ENCODE results near the gene EID1. TPM values are rescaled to one million over a fixed set of nuclear protein-coding genes. Genes with fewer than 3 reads are reported as not detected.

EID1 gene
- total and polyA plus RNA-seq, 2 donors (not counting 3 experiments of a cell fraction or from before 2014, with no cell fraction given): 146 to 155 TPM

- Histone ChIP-seq H3K27me3 (ENCODE audit: control insufficient read depth in 2 of 2, insufficient read depth in 2 of 2, low read length in 2 of 2) (peaks cover 9 to 17% of the 10 kb centered on the region in 2 experiments), H3K4me1 (ENCODE audit: control insufficient read depth, extremely low read depth, insufficient read depth, low read length) (no peaks in the 10 kb centered on the region), H3K27ac (ENCODE audit: insufficient read depth, low read depth, low read length) (no peak overlapping the region), H3K9me3 (replicated peaks; ENCODE audit: control insufficient read depth, insufficient read depth, low read length) (no peaks in the 10 kb centered on the region), H3K4me3 (replicated peaks in 1 of 3; ENCODE audit: insufficient read depth in 1 of 3, low read depth in 1 of 3, low read length in 3 of 3) (no peak overlapping the region), H4K20me1 (replicated peaks; ENCODE audit: control insufficient read depth, extremely low read depth, insufficient read depth, low read length) (no peaks in the 10 kb centered on the region), H3K9ac (replicated peaks; ENCODE audit: extremely low read depth, insufficient read depth, low read length) (no peak overlapping the region), H3K79me2 (ENCODE audit: control insufficient read depth, insufficient read depth, low read length) (no peaks in the 10 kb centered on the region), H3K9me1 (replicated peaks; ENCODE audit: control insufficient read depth, extremely low read depth, insufficient read depth, low read length) (no peaks in the 10 kb centered on the region), H3K4me2 (ENCODE audit: insufficient read depth, low read length) (no peak overlapping the region), H2AFZ (ENCODE audit: low read depth, low read length) (no peak overlapping the region), H3K36me3 (ENCODE audit: control insufficient read depth in 2 of 2, extremely low read depth in 1 of 2, insufficient read depth in 2 of 2, low read length in 2 of 2) (no peaks in the 10 kb centered on the region)
- BruUV-seq (replicated peaks): no TSS peak
- FAIRE-seq (no peak), DNase-seq (ENCODE audit: low read depth, low spot score) (no peak)
- intact Hi-C loops (cut with micrococcal nuclease): no loop called here
- CTCF ChIA-PET: no interaction called here
- dilution Hi-C loops (cut with MboI; ENCODE audit: extremely low pct_ligation_motif_present, low sequenced_read_pairs): no loop called here
- TF ChIP-seq CTCF (IDR thresholded peaks at IDR 0.05; ENCODE audit: extremely low read depth in 1 of 2, insufficient read depth in 1 of 2, low read depth in 1 of 2, low read length in 2 of 2) (no peak), JUN (IDR thresholded peaks at IDR 0.05; ENCODE audit: borderline replicate concordance, insufficient read depth, insufficient read length, low read depth) (no peak), POLR2A (IDR thresholded peaks at IDR 0.05; ENCODE audit: low read depth, low read length) (no peak), FOS (IDR thresholded peaks at IDR 0.05; ENCODE audit: borderline replicate concordance, insufficient read depth, low read length) (no peak), MAX (IDR thresholded peaks at IDR 0.05; ENCODE audit: insufficient read depth, insufficient read length) (no peak), POLR2AphosphoS5 (IDR thresholded peaks at IDR 0.05; ENCODE audit: insufficient read depth, low read depth, low read length) (no peak), EZH2 (IDR thresholded peaks at IDR 0.05; ENCODE audit: borderline replicate concordance, low read depth, low read length, severe bottlenecking) (no peak), MYC (IDR thresholded peaks at IDR 0.05; ENCODE audit: low read depth, low read length) (no peak)
- POLR2A ChIA-PET: no interaction called here
These were observed 20.5 kb downstream of the EID1 start for GRCh38 chr15:48898446-48898845.
